Measurements from ENCODE around the gene AHNAK.

- TF ChIP-seq POLR2AphosphoS5 (IDR thresholded peaks at IDR 0.05; ENCODE audit: low read depth, low read length) (no peak), POLR2A (IDR thresholded peaks at IDR 0.05; ENCODE audit: low read depth, low read length) (no peak)
Measured at GRCh38 chr11:62419314-62419929, 127.2 kb downstream of the AHNAK start.

Measured in GM12892 (cell line).